ENCODE results near the gene PAK6.
A peak's percentile ranks its signal among the peaks of the same experiment; 100 is the strongest.

GRCh38 chr15:40282147-40282868 is 43.4 kb downstream of the PAK6 start:
- TF ChIP-seq CTCF (IDR thresholded peaks at IDR 0.05; ENCODE audit: low read depth, low read length, missing input control) (no peak), JUND (IDR thresholded peaks at IDR 0.05) (no peak), RAD21 (IDR thresholded peaks at IDR 0.05) (no peak), RXRA (IDR thresholded peaks at IDR 0.05) (peak; percentile 17 to 27), FOXA1 (IDR thresholded peaks at IDR 0.05) (no peak), NR2F2 (IDR thresholded peaks at IDR 0.05) (no peak)

Data from liver (tissue), 3 donors.